Measurements from ENCODE around the gene LDAH.
"Not testable (repeated sequence)": the region's sequence is repeated elsewhere in the genome, so short reads cannot be mapped to it uniquely, and the experiment has no call there.

Gene LDAH

GRCh38 chr2:20797096-20797495 lies 25.8 kb downstream of the LDAH start:
- DNase-seq: no peak
- in situ Hi-C loops (cut with HindIII; ENCODE audit: low pct_ligation_motif_present, low pct_unique_long_range_greater_than_20kb, low sequenced_read_pairs): no loop called here

DNA sequence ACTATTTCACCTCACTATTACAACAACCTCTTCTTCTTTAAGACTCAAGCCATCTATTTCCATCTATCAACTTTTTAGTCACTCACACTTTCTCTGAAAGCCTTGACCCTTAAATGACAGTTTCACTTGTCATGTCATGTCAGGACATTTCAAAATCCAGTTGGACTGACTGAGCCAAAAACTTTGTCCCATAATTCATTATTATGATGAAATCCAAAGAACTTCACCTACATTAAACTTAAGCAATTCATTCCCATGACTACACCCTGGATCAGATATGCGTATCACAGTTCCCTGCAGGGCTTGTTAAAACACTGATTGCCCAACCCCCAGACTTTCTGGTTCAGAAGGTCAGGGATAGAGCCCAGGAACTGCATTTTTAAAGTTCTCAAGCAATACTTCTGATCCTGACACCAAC lies 26.5 kb downstream of the LDAH start:
- DNase-seq: no peak
- in situ Hi-C loops (cut with HindIII; ENCODE audit: low pct_ligation_motif_present, low pct_unique_long_range_greater_than_20kb, low sequenced_read_pairs): no loop called here

- DNase-seq: not testable (repeated sequence)
Measured at GRCh38 chr2:20793944-20794343, 29.0 kb downstream of the LDAH start.

DNA sequence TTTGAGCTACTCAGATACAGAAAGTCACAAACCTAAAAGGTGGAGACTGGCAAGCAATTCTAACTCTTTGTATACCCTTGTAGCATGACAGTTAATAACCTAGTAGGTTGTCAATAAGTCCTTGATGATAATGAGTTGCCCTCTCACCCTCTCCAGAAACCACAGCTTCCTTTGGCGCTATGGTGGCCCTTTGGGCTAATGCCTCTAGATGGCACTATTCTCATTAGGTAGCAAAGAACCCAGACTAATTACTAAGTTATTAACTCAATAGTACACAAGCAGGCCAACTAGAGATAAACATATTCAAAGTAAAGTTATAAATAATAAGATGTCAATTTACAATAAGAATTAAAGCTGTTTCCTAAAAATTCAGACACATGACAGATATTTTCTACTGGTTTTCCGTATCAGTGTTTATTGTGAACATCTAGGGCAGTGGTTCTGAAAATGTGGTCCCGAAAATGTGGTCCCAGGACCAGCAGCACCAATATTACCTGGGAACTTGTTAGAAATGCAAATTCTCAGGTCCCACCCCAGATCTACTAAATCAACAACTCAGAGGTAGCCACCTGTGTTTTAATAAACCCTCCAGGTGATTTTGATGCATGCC lies 41.1 kb downstream of the LDAH start:
- in situ Hi-C loops (cut with HindIII; ENCODE audit: low pct_ligation_motif_present, low pct_unique_long_range_greater_than_20kb, low sequenced_read_pairs): no loop called here
- DNase-seq: peak; percentile 18

More at GRCh38 chr2:20793944-20794343, 29.0 kb downstream of the LDAH start:
- in situ Hi-C loops (cut with HindIII; ENCODE audit: low pct_ligation_motif_present, low pct_unique_long_range_greater_than_20kb, low sequenced_read_pairs): not testable (repeated sequence)

GRCh38 chr2:20771299-20771698 lies 51.6 kb downstream of the LDAH start:
- in situ Hi-C loops (cut with HindIII; ENCODE audit: low pct_ligation_motif_present, low pct_unique_long_range_greater_than_20kb, low sequenced_read_pairs): no loop called here
- no peak for DNase-seq

DNA sequence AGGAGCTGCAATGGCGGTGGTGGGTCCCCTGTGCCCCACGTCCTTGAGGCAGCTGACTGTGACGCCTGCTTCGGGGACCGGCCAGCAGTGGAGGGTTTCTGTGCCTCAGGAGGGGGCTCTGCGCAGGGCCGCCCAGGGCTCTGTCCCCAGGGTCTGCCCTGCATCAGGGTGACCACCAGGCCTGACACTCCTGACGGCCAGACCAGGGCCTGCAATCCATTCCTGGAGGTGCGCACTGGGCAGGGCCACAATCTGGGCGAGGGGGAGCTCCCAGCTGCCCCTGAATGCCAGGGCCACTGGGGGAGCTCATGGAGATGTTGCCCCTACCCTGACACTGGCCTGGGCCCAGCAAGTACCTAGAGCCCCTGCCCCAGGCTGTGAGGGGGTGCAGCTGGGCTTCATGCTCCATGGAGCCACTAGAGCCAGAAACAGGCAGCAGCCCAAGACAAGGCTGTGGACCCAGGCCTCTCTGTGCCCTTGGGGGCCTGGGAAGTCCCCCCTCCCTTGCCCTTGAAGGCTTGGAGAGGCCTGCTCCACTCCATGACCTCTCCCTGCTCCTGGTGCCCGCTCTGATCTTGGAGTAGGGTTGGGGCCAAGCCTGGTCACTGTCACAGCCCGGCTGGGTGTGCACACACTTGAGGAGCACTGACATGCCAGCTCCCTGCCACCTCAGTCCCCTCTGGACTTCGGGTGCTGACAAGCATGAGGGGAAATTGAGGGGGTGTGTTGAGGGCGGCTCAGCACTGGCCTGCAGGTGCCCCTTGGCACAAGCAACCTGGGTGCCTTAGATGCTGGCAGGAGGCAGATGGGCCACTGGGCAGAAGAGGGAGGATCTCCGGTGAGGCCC lies 55.9 kb downstream of the LDAH start:
- DNase-seq: no peak
- in situ Hi-C loops (cut with HindIII; ENCODE audit: low pct_ligation_motif_present, low pct_unique_long_range_greater_than_20kb, low sequenced_read_pairs): no loop called here

GRCh38 chr2:20766213-20766612 lies 56.7 kb downstream of the LDAH start:
- in situ Hi-C loops (cut with HindIII; ENCODE audit: low pct_ligation_motif_present, low pct_unique_long_range_greater_than_20kb, low sequenced_read_pairs): no loop called here
- DNase-seq: no peak

GRCh38 chr2:20762945-20763683 lies 59.8 kb downstream of the LDAH start:
- no peak for DNase-seq
- in situ Hi-C loops (cut with HindIII; ENCODE audit: low pct_ligation_motif_present, low pct_unique_long_range_greater_than_20kb, low sequenced_read_pairs): no loop called here

- no peak for DNase-seq
- in situ Hi-C loops (cut with HindIII; ENCODE audit: low pct_ligation_motif_present, low pct_unique_long_range_greater_than_20kb, low sequenced_read_pairs): no loop called here
Measured at GRCh38 chr2:20759487-20759886, 63.4 kb downstream of the LDAH start.

DNA sequence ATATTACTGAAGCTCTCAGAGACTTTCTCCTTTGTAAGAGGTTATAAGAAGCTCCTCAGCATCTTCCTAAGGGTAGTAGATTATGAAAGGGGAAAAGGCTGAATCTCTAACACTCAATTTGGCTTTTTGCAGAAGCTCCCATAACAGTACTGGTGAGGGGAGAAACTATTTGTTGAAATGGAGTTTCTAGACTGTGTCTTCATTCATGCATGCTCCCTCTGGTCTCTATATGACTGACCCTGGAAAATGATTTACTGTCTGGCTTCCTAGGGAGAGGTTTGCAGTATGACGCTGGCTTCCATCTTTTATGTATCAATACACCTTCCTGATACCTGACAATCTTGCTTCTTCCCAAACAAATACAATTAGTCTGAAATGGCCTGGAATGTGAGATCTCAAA lies 63.9 kb downstream of the LDAH start:
- no peak for DNase-seq
- in situ Hi-C loops (cut with HindIII; ENCODE audit: low pct_ligation_motif_present, low pct_unique_long_range_greater_than_20kb, low sequenced_read_pairs): no loop called here

- in situ Hi-C loops (cut with HindIII; ENCODE audit: low pct_ligation_motif_present, low pct_unique_long_range_greater_than_20kb, low sequenced_read_pairs): no loop called here
- no peak for DNase-seq
Measured at GRCh38 chr2:20757405-20758090, 65.4 kb downstream of the LDAH start.

DNA sequence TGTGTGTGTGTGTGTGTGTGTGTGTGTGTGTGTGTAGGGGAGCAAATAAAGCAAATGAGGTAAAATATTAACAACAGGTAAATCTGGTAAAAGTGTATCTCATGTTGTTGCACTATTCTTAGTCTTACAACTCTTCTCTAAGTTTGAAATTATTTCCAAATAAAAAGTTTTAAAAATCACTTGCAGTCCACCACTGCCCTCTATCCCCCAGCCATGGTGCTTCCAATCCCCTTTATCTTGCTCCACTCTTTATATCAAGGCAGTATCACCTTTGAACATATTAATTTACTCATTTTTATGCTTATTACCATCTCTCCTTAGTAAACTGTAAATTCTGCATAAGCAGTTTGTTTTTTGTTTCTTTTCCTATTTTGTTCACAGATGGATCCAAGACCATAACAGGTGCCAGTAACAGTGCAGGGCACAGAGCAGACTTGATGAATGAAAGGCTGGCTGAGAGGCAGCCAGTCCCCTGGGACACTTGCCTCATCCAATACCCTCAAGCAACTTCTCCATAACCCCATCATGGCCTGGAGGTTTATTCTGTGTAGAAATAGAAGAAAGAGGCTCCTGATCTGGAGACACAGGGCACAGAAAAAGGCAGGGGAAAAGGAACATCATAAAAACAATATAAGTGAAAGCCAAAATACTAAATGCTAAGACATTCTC lies 67.6 kb downstream of the LDAH start:
- in situ Hi-C loops (cut with HindIII; ENCODE audit: low pct_ligation_motif_present, low pct_unique_long_range_greater_than_20kb, low sequenced_read_pairs): no loop called here

GRCh38 chr2:20752293-20752692 lies 70.6 kb downstream of the LDAH start:
- in situ Hi-C loops (cut with HindIII; ENCODE audit: low pct_ligation_motif_present, low pct_unique_long_range_greater_than_20kb, low sequenced_read_pairs): no loop called here
- DNase-seq: no peak

More for the DNA sequence above, 67.6 kb downstream of the LDAH start:
- DNase-seq: no peak

- in situ Hi-C loops (cut with HindIII; ENCODE audit: low pct_ligation_motif_present, low pct_unique_long_range_greater_than_20kb, low sequenced_read_pairs): no loop called here
- DNase-seq: no peak
Measured at GRCh38 chr2:20747317-20747716, 75.6 kb downstream of the LDAH start.

- in situ Hi-C loops (cut with HindIII; ENCODE audit: low pct_ligation_motif_present, low pct_unique_long_range_greater_than_20kb, low sequenced_read_pairs): no loop called here
- peak; percentile 93 for DNase-seq
Measured at GRCh38 chr2:20745924-20746555, 76.9 kb downstream of the LDAH start.

GRCh38 chr2:20744366-20745335 lies 78.2 kb downstream of the LDAH start:
- in situ Hi-C loops (cut with HindIII; ENCODE audit: low pct_ligation_motif_present, low pct_unique_long_range_greater_than_20kb, low sequenced_read_pairs): no loop called here
- peak; percentile 30 for DNase-seq

DNA sequence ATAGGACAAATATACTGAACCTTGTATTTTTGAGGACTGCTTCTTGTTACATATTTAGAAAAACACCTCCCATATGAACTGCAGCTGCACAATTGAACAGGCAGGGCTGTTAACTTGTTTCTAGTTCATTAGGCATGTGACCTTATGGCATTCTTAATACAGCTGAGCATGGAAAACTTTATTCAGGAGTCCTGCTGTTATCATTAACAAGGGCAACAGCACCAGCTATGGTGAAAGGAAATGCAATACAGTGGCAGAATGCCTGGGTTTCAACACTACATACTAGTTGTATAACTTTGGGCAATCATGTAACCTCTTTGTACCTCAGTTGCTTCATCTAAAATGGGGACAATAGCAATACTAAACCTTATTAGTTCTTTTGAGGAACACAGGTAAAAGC lies 84.1 kb downstream of the LDAH start:
- no peak for DNase-seq
- in situ Hi-C loops (cut with HindIII; ENCODE audit: low pct_ligation_motif_present, low pct_unique_long_range_greater_than_20kb, low sequenced_read_pairs): no loop called here
